ENCODE data around the gene LBP.
"Not testable (repeated sequence)": the region's sequence is repeated elsewhere in the genome, so short reads cannot be mapped to it uniquely, and the experiment has no call there.

The LBP gene

DNA sequence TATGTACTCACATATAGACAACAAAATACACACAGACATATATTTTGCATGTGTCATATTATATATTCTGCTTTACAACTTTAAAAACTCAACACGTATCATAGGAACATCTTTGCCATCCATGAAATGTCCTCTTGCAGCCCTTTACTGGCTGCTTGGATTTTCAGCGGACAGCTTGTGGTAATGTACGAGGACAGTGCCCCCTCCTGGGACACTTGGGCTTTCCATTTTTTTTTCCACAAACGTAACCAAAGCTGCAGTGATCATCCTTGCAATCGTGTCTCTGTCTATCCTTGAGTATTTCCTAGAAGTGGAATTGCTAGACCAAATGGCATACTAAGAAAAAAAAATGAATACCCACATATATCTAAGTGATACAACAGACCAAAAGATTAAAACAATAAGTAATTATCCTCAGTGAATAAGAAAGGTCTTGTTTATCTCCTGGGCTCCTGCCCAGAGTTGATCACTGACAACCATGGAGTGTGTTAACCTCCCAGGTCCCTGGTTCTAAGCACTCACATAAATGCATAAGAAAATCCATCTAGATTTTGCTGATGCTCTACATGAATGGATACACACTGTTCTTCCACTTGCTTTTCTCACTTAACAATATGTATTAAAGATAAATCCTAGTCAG, 24.2 kb upstream of the LBP start:
- peak; percentile 85 for FAIRE-seq

DNA sequence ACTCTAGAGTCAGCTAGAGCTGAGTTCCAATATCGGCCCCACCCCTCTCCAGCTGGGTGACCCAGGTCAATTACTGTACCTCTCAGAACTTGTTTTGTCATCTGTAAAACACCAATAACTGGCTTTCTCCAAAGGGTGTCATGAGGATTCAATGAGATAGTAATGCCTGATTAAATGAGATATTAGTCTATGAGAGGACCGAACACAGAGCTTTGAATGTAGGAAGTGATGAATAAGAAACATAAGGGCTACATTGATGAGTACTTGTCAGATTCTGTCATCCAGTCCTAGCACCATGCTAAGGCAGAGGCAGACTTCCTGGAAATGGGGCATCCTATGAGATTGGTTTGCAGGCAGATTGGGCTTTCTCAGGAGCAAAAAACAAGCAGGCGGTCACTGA, 22.1 kb upstream of the LBP start:
- FAIRE-seq: no peak

DNA sequence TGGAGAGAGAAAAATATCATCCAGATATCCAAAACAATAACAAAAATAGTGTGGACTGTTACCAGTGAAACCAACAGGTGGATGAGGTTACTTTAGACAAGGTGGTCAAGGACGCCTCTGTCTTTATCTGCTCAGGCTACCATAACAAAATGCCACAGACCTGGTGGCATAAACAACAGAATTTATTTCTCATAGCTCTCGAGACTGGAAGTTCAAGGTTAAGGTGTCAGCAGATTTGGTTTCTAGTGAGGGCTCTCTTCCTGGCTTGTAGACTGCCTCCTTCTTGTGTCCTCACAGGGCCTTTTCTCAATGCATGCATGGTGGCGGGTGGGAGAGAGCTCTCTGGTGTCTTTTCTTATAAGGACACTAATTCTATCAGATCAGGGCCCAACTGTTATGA, 21.1 kb upstream of the LBP start:
- FAIRE-seq: no peak

GRCh38 chr20:38325905-38326304, 20.4 kb upstream of the LBP start:
- FAIRE-seq: no peak

- FAIRE-seq: no peak
These were observed 20.0 kb upstream of the LBP start for GRCh38 chr20:38326309-38326708.

- no peak for FAIRE-seq
These were observed 15.6 kb upstream of the LBP start for GRCh38 chr20:38330638-38331037.

DNA sequence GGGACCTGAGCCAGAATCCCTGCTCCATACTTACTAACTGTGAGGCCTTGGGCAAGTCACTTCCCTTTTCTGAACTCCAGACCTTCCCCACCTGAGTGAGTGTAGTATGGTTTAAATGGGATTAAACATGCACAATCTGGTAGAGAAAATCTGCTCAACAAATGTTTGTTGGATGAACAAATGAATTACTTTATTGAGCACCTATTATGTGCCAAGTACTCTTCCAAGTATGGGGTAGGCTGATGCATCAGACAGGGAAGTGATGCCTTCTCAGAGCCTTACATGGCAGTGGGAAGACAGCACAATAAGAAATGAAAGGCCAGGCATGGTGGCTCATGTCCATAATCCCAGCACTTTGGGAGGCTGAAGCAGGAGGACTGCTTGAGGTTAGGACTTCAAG, 15.0 kb upstream of the LBP start:
- FAIRE-seq: no peak

DNA sequence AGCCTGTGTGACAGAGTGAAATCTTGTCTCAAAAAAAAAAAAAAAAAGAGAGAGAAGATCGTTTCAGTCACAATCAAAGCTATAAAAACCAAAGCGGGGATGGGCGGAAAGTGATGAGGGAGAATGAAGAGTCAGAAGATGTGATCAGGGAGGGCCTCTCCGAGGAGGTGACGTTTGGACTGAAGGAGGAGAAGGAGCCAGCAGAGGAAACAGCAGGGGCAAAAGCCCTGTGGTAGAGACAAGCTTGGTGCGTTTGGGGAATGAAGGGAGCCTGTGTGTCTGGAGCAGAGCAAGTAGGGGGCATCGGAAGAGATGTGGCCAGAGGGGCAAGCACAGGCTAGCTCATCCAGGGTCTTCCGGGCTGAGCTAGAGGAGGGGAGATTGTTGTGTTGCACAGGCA, 14.5 kb upstream of the LBP start:
- no peak for FAIRE-seq

GRCh38 chr20:38334016-38334415, 12.3 kb upstream of the LBP start:
- no peak for FAIRE-seq

GRCh38 chr20:38336726-38337125, 9.6 kb upstream of the LBP start:
- FAIRE-seq: no peak

GRCh38 chr20:38337561-38338140, 8.6 kb upstream of the LBP start:
- no peak for FAIRE-seq

DNA sequence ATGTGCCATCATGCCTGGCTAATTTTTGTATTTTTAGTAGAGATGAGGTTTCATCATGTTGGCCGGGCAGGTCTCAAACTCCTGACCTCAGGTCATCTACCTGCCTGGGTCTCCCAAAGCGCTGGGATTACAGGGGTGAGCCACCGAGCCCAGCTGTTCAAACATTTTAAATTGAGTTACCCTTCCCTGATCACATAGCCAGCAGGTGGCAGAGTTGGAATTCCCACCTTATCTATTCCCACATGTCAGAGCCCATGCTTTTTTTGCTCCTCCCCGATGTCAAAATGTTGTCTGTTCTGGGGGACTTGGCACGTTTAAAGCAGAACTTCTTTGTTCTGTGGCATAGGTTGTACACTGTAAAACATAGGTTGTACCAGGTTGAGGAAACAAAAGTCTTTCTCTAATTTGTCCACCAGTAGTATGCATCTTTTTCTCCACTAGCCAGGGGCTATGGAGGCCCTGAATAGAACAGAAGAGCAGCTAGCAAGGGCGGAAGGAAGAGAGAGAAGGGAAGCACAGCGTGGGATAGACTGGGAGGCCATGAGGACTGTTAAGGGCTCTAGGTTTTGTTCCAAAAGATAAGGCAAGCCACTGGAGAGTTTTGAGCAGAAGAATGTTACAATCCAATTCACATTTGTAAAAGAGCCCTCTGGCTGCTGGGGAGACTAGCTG, 7.3 kb upstream of the LBP start:
- FAIRE-seq: no peak

- not testable (repeated sequence) for FAIRE-seq
These were observed 6.8 kb upstream of the LBP start for GRCh38 chr20:38339521-38339896.

DNA sequence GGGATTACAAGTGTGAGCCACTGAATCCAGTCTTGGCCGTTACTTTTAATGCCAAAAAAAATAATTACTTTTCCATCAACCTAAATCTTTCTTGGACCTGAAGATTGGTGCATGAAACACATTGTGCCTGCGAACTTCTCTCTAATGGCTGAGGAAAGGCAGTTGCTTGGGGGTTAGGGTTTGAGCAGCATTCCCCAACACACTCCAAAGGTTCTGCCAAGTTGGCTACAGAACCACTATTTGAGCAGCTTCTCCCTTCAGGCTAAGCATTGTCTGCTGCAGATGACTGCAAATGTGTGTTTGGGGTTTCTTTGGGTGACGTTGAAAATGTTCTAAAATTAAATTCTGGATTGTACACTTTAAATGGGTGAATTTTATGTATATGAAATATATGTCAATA, 6.3 kb upstream of the LBP start:
- FAIRE-seq: no peak

DNA sequence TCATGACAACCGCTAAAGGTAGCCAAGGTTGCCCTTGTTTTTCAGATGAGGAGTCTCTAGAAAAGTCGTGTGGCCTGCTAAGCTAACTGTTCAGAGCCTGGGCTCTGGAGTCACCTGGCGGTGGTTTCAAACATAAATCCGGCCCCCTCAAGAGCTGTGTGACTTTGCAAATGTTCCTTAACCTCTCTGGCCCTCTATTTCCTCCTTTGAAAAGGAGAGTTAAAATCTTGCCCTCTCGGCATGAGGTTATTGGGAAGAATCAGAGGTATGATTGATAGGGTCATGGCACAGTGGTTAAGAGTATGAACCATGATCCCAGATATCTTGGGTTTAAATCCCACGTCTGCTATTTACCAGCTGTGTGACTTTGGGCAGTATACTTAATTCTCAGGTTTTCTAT, 5.6 kb upstream of the LBP start:
- FAIRE-seq: no peak

DNA sequence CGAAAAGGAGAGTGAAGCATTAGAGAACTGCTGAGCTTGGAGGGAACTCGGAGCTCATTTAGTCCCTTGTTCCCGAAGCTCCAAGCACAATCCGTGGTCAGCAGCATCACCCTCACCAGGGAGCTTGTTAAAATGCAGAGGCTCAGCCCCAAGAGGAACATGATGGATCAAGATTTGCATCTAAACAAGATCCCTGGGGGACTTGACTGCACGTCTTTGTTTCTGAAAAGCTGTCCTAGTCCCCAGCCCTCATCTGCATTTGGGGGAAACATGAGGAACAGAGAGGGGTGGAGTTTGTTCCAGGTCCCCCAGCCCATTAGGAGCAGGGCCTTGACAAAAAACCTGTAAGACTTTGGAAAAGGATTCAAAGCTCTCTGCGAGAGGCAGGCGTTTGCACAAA, 4.1 kb upstream of the LBP start:
- FAIRE-seq: no peak

GRCh38 chr20:38342713-38343310, 3.5 kb upstream of the LBP start:
- FAIRE-seq: no peak

DNA sequence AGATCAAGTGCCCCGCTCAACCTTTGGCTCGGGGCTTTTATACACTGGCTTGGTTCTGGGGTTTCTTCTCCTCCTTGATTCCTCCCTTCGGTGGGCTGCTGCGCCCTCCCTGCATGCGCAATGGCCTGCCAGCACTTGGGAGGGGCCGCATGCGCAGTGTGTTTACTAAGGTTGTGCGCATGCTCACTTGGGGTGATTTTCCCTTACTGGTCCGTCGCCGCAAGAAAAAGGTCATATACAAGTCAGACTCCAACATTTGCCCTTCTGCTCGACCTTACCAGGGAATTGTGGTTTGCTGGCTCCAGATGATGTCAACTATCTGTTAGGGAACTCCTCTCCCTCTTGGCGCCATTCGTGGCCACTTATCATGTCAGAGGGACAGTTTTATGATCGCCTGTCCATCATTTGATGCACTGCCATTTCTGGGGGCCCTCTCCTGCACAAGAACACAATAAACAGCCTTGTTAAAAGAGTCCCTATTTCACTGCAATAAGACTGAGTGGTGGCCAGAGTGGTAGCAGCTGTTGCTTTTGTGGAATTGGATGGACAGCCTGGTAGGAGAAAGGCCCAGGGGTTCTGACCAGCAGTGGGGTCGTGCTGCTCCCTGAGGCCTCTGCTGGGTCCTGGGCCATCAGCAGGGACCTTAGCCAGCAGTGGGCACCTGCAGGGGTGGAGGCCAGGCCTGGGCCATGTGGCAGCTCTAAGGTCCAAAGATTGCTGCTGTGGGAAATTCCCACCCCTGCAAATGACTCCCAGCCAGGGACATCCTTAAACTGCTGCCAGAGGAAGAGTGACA, 2.8 kb upstream of the LBP start:
- FAIRE-seq: no peak

- no peak for FAIRE-seq
These were observed 2.1 kb upstream of the LBP start for GRCh38 chr20:38344107-38344701.

GRCh38 chr20:38345643-38346042, 639 bp upstream of the LBP start:
- FAIRE-seq: no peak

DNA sequence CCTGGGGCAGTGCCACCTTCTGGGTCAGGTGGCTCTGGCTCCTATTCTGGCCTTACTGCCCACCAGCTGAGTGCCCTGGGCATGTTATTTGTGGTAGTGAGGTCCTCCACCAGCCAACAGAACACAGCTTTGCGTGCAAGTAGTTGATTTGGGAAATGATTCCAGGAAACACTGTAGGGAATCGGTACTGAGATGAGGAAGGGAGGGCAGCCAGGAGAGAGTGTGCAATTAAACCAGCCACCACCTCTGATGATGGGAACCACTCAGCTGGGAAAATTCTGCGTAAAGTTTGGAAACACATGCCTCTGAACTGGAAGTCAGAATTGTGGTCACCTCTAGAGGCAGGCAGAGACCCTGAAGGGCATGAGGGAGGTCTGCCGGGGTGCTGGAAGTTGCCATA, 459 bp downstream of the LBP start:
- no peak for FAIRE-seq

- FAIRE-seq: no peak
These were observed 3.6 kb downstream of the LBP start for GRCh38 chr20:38349856-38350255.

Data from G401.6 (cell line).